GM12878 (cell line): ENCODE results near the gene TRPC4. TPM values are rescaled to one million over a fixed set of nuclear protein-coding genes. Genes with fewer than 3 reads are reported as not detected.

ENCODE experiments used
- ATAC-seq: fragments of 200-7000 bp; cut with Tn5 transposase; 3 replicates; pipeline ENCODE4 v1.9.1; 2020; ENCODE audit warnings: mild to moderate bottlenecking, moderate library complexity
- BruUV-seq: library from RNA; stranded (reverse); fragments of 400-500 nt; replicated peaks from 2 replicates; lab custom pipeline; 2021; lab: Mats Ljungman, UMichigan
- CTCF ChIA-PET: fragments of 300-600 bp; sonication (Branson Sonifier 250); formaldehyde crosslinking; extraction: SDS; loops from one replicate; lab custom pipeline; 2021; ENCODE audit warnings: inconsistent platforms; lab: Yijun Ruan, JAX
- POLR2A ChIA-PET: fragments of 350-600 bp; formaldehyde crosslinking; extraction: SDS; loops from one replicate; lab custom pipeline; 2021; ENCODE audit warnings: inconsistent platforms; lab: Charles Lee
- RAD21 ChIA-PET: fragments of 300-600 bp; sonication (Branson Sonifier 250); formaldehyde crosslinking; loops from one replicate; lab custom pipeline; 2023; ENCODE audit warnings: antibody characterized with exemption; ENCODE audit not compliant: unreplicated experiment; lab: Charles Lee
- SMC1A ChIA-PET: fragments of 300-600 bp; sonication (Branson Sonifier 250); formaldehyde crosslinking; loops from one replicate; lab custom pipeline; 2023; ENCODE audit not compliant: unreplicated experiment, uncharacterized antibody; lab: Charles Lee
- DNase-seq: peaks from one replicate; pipeline ENCODE4 v3.0.0-alpha.2; 2011; ENCODE audit warnings: low read depth, low spot score
- FAIRE-seq: peaks from 3 replicates; lab custom pipeline; 2011; peaks lifted over from hg19 to GRCh38; lab: Jason Lieb, UNC
- H2AFZ ChIP-seq: 2 replicates; pipeline ENCODE4 v1.6.0; 2011; ENCODE audit warnings: low read depth, low read length, control low read depth; ENCODE audit not compliant: control insufficient read depth
- H3K27ac ChIP-seq: 2 replicates; pipeline ENCODE4 v1.5.1; 2011; ENCODE audit warnings: control low read depth; ENCODE audit not compliant: control insufficient read depth, insufficient read depth
- H3K27me3 ChIP-seq, 2 experiments: replicated peaks in 1 of 2; 2 replicates each; pipeline versions ENCODE4 v1.6.0 to v1.6.1; 2011; ENCODE audit warnings: low read length in 1 of 2; ENCODE audit not compliant: control insufficient read depth in 2 of 2, insufficient read depth in 2 of 2
- H3K36me3 ChIP-seq, 2 experiments: 2 replicates each; pipeline ENCODE4 v1.5.1; 2011; ENCODE audit warnings: low read length in 1 of 2; ENCODE audit not compliant: control insufficient read depth in 2 of 2, insufficient read depth in 2 of 2
- H3K4me1 ChIP-seq: 2 replicates; pipeline ENCODE4 v1.6.1; 2011; ENCODE audit warnings: mild to moderate bottlenecking, low read length, moderate library complexity, mixed read lengths; ENCODE audit not compliant: control insufficient read depth, insufficient read depth
- H3K4me2 ChIP-seq: 2 replicates; pipeline ENCODE4 v1.6.0; 2011; ENCODE audit warnings: control low read depth; ENCODE audit not compliant: control insufficient read depth, insufficient read depth
- H3K4me3 ChIP-seq: fragments of 200-600 bp; sonication (generic); 2 replicates; pipeline ENCODE4 v1.5.1; 2016
- H3K79me2 ChIP-seq: 2 replicates; pipeline ENCODE4 v1.6.0; 2011; ENCODE audit warnings: low read length; ENCODE audit not compliant: control insufficient read depth, insufficient read depth
- H3K9ac ChIP-seq: 2 replicates; pipeline ENCODE4 v1.8.0; 2011; ENCODE audit warnings: low read length, control low read depth, mixed read lengths; ENCODE audit not compliant: control insufficient read depth, insufficient read depth
- H3K9me3 ChIP-seq: replicated peaks from 3 replicates; pipeline ENCODE4 v1.5.1; 2011; ENCODE audit warnings: mild to moderate bottlenecking, low read length; ENCODE audit not compliant: control insufficient read depth, insufficient read depth
- H4K20me1 ChIP-seq: 2 replicates; pipeline ENCODE4 v1.6.0; 2011; ENCODE audit not compliant: control insufficient read depth, insufficient read depth
- BCLAF1 ChIP-seq: fragments of 450-650 bp; IDR thresholded peaks from 2 replicates; pipeline ENCODE4 v1.6.1; 2017; ENCODE audit warnings: antibody characterized with exemption, mild to moderate bottlenecking, moderate library complexity
- CBX3 ChIP-seq: fragments of 200-600 bp; sonication (generic); IDR thresholded peaks from 2 replicates; pipeline ENCODE4 v1.6.1; 2016; ENCODE audit warnings: low read depth, borderline replicate concordance
- CTCF ChIP-seq, 3 experiments: IDR thresholded peaks in 2 of 3; conservative IDR thresholded peaks in 1 of 3; 2 replicates each; pipeline ENCODE4 v1.5.1; 2011; ENCODE audit warnings: low read depth in 3 of 3, low read length in 3 of 3, mild to moderate bottlenecking in 3 of 3, control low read depth in 2 of 3, moderate library complexity in 2 of 3, inconsistent platforms in 1 of 3, mixed read lengths in 1 of 3; ENCODE audit not compliant: control insufficient read depth in 2 of 3, insufficient read depth in 1 of 3; ENCODE audit errors: extremely low read depth in 1 of 3
- E4F1 ChIP-seq: fragments of 450-650 bp; IDR thresholded peaks from 2 replicates; pipeline ENCODE4 v1.6.1; 2018; ENCODE audit warnings: borderline replicate concordance, mild to moderate bottlenecking; ENCODE audit not compliant: partially characterized antibody
- EED ChIP-seq: sonication (generic); IDR thresholded peaks from 2 replicates; pipeline ENCODE4 v1.6.1; 2016; ENCODE audit warnings: antibody characterized with exemption, low read depth
- GABPA ChIP-seq: IDR thresholded peaks from 2 replicates; pipeline ENCODE4 v1.6.1; 2014; ENCODE audit warnings: antibody characterized with exemption, low read depth, mild to moderate bottlenecking, inconsistent platforms
- HSF1 ChIP-seq: fragments of 150-350 bp; IDR thresholded peaks from 2 replicates; pipeline ENCODE4 v1.6.1; 2014; ENCODE audit warnings: mild to moderate bottlenecking, low read depth, low read length
- JUND ChIP-seq: IDR thresholded peaks from 2 replicates; pipeline ENCODE4 v1.6.1; 2012; ENCODE audit warnings: low read depth, mild to moderate bottlenecking, low read length, improper control_type of control experiment, moderate library complexity
- MTA2 ChIP-seq: fragments of 450-650 bp; IDR thresholded peaks from 2 replicates; pipeline ENCODE4 v1.6.1; 2016; ENCODE audit warnings: low read depth, mild to moderate bottlenecking, moderate library complexity
- PAX5 ChIP-seq: IDR thresholded peaks from 2 replicates; pipeline ENCODE4 v1.6.1; 2011; ENCODE audit warnings: low read depth, low read length, borderline replicate concordance
- PBX3 ChIP-seq: IDR thresholded peaks from 2 replicates; pipeline ENCODE4 v1.6.1; 2011; ENCODE audit warnings: mild to moderate bottlenecking, low read depth, low read length, moderate library complexity; ENCODE audit not compliant: insufficient replicate concordance
- RFX5 ChIP-seq: IDR thresholded peaks from 2 replicates; pipeline ENCODE4 v1.6.1; 2011; ENCODE audit warnings: low read depth, low read length, improper control_type of control experiment
- RUNX3 ChIP-seq: IDR thresholded peaks from 2 replicates; pipeline ENCODE4 v1.6.1; 2012; ENCODE audit warnings: low read length, inconsistent platforms
- ZSCAN29 ChIP-seq: fragments of 450-650 bp; IDR thresholded peaks from 2 replicates; pipeline ENCODE4 v1.6.1; 2017; ENCODE audit warnings: mild to moderate bottlenecking, moderate library complexity
- WGBS: methylation state at CpG from one replicate; pipeline ENCODE4 v1.1.6; 2016; ENCODE audit warnings: low lambda C conversion rate; ENCODE audit not compliant: insufficient replicate concordance, insufficient coverage; ENCODE audit errors: missing lambda C conversion rate; 5-methylcytosine and 5-hydroxymethylcytosine counted together
- in situ Hi-C: fragments of 300-500 bp; cut with MboI; formaldehyde crosslinking; loops from 9 replicates; pipeline ENCODE4 v1.14.3; 2018; ENCODE audit warnings: mixed read lengths
- intact Hi-C: fragments of 100-400 bp; cut with micrococcal nuclease; formaldehyde crosslinking; loops from one replicate; pipeline ENCODE4 v1.14.2; 2022; ENCODE audit not compliant: unreplicated experiment
- polyA plus RNA-seq, 11 experiments: library from polyadenylated mRNA; depleted of rRNA in 4 of 11; unstranded in 6 of 11; stranded (reverse) in 5 of 11; fragments of >200 nt; fragmentation: Nextera tagmentation in 4 of 11; fragmentation: Illumina TruSeq in 1 of 11; extraction: Ambion mirVana in 4 of 11; extraction: Trizol in 1 of 11; gene quantifications; 1 replicate in 1 of 11; 2 replicates in 10 of 11; pipeline versions ENCODE4 v1.2.1 to v1.2.3, GENCODE V29; 2011 to 2016; ENCODE audit warnings: inconsistent platforms in 2 of 11, missing spikeins in 2 of 11, low read depth in 1 of 11
- total RNA-seq, 4 experiments: library from RNA; depleted of rRNA in 3 of 4; stranded (reverse); fragments of >200 nt in 3 of 4; fragmentation: Illumina TruSeq in 1 of 4; extraction: Trizol in 1 of 4; gene quantifications; 2 replicates each; pipeline versions ENCODE4 v1.2.1 to v1.2.3, GENCODE V29; 2013 to 2021

Gene TRPC4
- total and polyA plus RNA-seq, 10 of the 15 experiments (the other 5 are each of a cell fraction or from before 2014, with no cell fraction given) = not detected

GRCh38 chr13:37657956-37658355, 211.6 kb downstream of the TRPC4 start:
- ChIA-PET RAD21 (no interaction called here), CTCF (no interaction called here), POLR2A (no interaction called here), SMC1A (no interaction called here)
- 0% methylated on average over 1 of the region's 1 CpG for WGBS
- Histone ChIP-seq H3K4me2 (no peak overlapping the region), H3K36me3 (no peaks in the 10 kb centered on the region), H3K4me1 (no peaks in the 10 kb centered on the region), H4K20me1 (no peaks in the 10 kb centered on the region), H2AFZ (no peak overlapping the region), H3K27ac (no peak overlapping the region), H3K4me3 (no peak overlapping the region), H3K79me2 (no peaks in the 10 kb centered on the region), H3K9ac (no peak overlapping the region), H3K9me3 (no peaks in the 10 kb centered on the region), H3K27me3 (no peaks in the 10 kb centered on the region)
- ATAC-seq (no peak), FAIRE-seq (no peak), DNase-seq (no peak)
- no TSS peak for BruUV-seq
- intact Hi-C loops = no loop called here
- in situ Hi-C loops = no loop called here
- no peak for TF ChIP-seq MTA2
- TF ChIP-seq HSF1 = no peak
- no peak for TF ChIP-seq JUND
- no peak for TF ChIP-seq CBX3
- TF ChIP-seq PBX3 = no peak
- no peak for TF ChIP-seq PAX5
- no peak for TF ChIP-seq RFX5
- no peak for TF ChIP-seq GABPA
- no peak for TF ChIP-seq BCLAF1
- no peak for TF ChIP-seq EED
- TF ChIP-seq RUNX3 = no peak
- TF ChIP-seq ZSCAN29 = no peak
- TF ChIP-seq E4F1 = no peak
- no peak for TF ChIP-seq CTCF (IDR thresholded peaks at IDR 0.05 in 2 of 3, conservative IDR thresholded peaks at IDR 0.05 in 1 of 3; ENCODE audit: control insufficient read depth in 2 of 3, extremely low read depth in 1 of 3, insufficient read depth in 1 of 3, low read depth in 3 of 3, low read length in 3 of 3)
